Stimulated activated CD4-positive, alpha-beta T cell treated with anti-CD3 and anti-CD28 coated beads, Interleukin-1b, Interleukin-23, amount 100 ng/mL, for 24 hours (primary cell): ENCODE data around the gene PMEPA1.

Experiments
- DNase-seq, 4 experiments: peaks; one replicate each; pipeline ENCODE4 v3.0.0-alpha.2; 2020; ENCODE audit warnings: low read depth in 4 of 4, low spot score in 1 of 4

Gene PMEPA1

DNA sequence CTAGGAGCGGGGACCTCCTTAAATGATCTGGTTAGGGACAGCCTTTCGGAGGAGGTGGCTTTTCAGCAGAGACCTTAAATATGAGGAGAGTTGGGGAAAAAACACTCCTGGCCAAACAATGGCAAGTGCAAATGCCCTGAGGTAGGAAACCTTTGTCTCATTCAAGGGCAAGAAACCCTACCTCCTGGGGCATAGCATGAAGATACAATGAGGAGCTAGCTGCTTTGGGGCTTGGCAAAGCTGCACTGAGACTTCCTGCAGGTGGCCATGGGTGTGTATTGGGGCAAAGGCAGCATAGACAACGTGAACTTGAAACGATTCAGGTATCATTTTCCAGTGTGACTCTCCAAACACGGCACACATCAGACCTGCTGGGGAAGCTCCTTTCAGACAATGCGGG is 30.7 kb downstream of the PMEPA1 start:
- DNase-seq = no peak

DNA sequence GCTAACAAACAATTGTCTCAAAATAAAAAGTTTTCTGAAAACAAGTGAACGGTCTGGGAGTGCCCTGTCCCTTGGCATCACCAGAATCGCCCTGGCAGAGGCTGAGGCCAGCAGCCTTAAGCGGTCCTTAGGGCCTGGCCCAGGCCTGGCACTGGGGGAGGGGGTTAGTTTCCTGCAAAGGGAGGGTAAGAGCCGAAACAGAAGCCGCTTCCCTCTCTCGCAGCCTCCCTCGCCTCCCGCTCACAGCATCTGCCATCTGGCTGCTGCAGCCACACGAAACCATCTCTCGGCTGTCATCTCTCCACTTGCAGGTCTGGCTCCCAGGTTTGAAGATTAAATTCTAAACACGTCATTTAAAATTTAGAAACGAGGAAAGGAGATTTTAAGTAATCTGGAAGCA is 31.5 kb downstream of the PMEPA1 start:
- no peak for DNase-seq

DNA sequence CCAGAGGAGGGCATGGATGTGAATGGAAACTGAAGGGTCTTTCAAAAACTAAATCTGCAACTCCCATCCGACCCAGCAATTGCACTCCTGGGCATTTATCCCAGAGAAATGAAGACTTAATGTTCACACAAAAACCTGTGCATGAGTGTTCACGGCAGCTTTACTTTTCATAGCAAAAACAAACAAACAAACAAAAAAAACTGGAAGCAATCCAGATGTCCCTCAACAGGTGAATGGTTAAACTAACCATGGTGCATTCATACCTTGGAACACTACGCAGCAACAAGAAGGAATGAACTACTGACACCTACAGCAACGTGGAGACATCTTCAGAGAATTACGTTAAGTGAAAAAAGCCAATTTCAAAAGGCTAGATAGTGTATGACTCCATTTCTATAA is 32.2 kb downstream of the PMEPA1 start:
- no peak for DNase-seq

DNA sequence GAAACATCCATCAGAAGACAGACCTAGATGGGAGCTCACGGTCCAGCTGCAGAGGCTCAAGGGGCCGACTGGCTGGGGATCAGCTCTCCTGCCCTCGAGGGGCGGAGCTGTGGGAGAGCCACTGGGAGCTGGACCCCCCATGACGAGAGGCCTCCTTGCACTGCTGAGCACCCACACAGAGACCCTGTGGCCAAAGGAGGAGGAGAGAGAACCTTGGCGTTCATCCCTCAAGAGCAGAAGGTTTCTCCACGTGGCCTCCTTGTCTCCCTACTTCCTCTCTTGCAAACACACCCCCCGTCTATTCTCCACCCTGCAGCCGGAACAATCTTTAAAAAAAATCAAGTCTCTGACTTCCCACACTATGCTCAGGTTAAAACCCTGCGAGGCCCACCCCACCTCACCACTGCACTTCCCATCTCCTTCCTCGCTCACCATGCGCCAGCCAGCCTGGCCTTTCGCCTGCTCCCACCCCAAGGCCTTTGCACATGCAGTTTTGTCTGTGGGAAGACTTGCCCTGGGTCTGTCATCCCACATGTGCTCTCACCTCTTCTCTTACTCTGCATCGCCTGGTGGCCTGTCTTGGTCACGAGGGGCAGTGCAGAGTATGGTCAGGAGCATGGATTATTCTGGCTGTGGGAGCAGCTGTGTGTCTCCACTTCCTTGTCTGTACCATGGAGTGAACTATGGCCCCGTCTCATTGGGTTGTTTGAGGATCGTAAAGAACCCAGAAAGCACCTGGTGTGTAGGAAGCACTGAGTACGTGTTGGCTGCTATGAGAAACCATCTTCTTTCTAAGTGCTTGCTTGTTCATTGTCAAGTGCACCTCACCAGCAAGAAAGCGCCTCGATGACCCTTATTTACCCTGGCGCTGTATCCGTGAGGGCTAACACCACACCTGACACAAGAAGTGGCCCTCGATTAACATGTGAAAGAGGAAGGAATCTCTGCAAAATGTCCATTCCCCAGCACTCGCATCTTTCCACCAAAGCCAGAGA is 32.9 kb downstream of the PMEPA1 start:
- no peak for DNase-seq

DNA sequence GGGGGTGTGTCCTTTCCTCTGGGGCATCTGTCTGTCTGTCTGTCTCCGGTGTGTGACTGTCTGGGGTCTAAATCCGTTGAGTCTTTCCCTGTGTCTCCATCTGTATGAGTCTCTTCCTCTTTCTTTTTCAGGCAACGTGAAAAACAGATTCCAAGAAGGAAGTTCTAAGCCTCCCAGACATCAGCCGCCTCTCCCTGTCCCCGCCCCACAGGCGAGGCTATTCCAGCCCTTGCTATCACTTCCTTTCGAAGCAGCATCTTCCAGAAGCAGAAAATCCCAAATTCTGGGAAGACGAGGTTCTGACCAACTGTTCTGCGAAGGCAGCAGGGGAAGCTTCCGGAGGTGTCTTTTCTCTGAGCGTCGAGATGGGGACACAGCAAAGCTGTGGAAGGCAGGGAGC is 34.0 kb downstream of the PMEPA1 start:
- no peak for DNase-seq

DNA sequence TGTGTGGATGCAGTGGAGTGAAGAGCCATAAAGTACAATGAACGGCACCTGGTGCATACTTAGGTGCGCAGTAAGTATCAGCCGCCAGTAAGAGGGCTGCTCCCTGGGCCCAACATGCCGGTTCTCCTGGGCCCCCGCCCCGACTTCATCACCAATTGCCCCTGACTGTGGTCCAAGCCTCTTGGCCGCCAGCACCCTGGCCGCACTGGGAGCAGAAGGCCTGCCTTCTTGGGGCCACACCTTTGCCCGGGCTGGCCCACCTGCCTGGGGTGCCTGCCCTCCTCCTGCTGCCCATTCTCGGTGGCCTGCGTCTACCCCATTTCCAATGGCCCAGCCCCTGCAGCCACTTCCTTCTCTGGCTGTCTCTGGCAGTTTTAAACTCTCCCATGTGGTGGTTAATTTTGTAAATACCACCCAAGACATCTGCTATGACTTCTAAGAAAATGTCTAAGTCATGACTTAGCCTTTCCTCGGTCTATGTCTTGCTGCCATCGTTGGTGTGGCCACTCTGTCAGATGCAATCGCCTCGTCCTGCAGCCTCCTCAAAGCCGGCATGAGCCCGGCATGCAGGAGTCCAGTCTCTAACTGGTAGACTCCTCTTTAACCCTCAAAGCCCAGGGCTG is 36.8 kb downstream of the PMEPA1 start:
- no peak for DNase-seq

DNA sequence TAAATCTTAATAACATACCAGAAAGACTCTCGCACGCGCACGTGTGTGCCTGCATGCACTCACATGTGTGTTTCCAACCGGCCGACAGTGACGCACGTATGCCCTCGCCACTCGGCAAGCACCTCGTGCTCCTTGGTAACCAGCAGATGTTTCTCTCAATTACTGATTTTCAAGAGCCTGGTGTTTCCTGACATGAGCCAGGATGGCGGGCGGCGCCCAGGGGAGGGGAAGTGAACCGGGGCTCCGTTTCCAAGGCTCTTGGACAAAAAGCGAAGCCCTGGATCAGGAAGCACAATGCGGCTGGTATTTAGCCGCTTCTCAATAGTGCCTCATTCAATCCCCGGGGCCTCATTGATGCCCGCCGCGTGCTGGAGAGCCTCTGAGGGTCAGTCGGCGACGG is 37.7 kb downstream of the PMEPA1 start:
- no peak for DNase-seq

DNA sequence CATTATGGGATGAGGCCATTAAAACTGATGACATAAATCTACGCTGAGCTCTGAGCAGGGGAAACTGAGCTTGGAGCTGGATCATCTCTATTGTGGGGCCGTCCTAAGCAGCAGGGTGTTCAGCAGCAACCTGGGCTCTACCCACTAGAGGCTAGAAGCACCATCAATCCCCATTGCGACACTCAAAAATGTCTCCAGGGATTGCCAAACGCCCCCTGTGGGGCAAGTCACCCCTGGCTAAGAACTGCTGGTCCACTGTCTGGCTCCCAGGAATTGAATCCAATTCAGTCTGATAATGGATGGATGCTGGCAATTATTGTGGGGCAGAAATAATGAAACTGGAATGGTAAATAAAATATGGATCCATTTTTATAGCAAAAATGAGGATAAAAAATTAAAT is 38.2 kb downstream of the PMEPA1 start:
- no peak for DNase-seq

DNA sequence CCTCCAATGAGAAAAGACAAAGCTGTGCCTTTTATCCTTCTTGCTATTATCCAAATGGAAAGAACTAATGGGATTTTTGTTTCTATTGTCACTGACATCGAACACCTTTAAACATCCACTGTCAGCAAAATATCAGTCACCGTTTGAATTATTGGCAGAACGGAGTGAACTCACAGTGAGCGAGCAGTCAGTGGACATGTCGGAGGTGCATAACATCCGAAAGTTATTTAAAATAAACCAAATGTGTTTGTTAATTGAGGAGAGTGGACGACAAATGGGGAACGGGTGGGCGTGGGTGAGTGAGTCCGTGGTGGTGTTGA is 38.8 kb downstream of the PMEPA1 start:
- no peak for DNase-seq

DNA sequence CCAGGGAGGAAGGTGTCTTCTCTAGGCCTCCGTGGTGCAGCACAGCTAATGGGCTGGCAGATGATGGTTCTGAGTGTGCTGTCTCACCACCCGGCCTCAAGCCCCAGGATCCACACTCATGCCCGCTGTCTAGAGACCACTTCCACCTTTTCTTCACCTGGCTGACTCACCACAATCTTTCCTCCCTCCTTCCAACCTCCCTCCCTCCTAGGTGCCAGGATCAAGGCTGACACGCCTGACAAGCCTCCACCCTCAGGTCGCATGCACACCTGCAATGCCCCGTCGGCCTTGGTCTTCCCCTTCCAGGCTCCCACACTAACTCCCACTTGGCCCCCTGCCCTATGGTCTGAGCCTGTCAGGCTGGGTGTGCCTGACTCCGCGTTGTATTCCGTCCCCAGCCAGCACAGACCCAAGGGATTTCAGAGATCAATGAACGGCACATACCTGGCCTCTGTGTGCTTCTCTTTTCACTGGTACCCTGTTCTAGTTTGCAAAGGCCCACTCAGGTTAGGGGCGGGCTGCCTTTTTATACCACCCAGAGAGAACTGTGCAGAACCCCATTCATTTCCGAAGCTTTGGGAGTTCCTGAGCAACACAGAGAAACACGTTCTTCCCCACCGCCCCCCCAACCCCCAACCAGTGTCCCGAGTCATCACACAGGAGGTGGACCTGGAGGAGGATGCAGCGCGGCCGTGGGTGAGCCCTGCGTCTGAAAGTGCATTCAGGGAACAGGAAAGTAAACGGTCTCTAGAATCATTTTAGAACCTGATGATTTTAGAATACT is 39.3 kb downstream of the PMEPA1 start:
- no peak for DNase-seq

DNA sequence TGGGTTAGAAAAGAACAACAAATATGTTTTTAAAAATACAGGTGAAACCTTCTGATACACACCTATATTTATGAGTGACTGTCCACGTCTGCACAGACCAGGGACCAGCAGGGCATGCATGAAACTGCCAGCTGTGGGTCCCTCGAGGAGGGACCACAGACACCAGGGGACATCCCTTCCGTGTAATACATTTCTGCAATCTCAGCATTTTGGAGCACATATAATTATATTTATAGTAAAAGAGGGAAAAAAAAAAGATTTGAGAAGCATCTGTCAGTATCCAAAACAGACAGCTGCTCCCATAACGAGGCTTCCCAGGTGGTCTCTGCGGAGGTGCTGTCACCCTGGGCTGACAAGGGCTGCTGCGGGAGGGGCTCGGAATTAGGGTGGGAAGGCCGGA is 40.2 kb downstream of the PMEPA1 start:
- no peak for DNase-seq

DNA sequence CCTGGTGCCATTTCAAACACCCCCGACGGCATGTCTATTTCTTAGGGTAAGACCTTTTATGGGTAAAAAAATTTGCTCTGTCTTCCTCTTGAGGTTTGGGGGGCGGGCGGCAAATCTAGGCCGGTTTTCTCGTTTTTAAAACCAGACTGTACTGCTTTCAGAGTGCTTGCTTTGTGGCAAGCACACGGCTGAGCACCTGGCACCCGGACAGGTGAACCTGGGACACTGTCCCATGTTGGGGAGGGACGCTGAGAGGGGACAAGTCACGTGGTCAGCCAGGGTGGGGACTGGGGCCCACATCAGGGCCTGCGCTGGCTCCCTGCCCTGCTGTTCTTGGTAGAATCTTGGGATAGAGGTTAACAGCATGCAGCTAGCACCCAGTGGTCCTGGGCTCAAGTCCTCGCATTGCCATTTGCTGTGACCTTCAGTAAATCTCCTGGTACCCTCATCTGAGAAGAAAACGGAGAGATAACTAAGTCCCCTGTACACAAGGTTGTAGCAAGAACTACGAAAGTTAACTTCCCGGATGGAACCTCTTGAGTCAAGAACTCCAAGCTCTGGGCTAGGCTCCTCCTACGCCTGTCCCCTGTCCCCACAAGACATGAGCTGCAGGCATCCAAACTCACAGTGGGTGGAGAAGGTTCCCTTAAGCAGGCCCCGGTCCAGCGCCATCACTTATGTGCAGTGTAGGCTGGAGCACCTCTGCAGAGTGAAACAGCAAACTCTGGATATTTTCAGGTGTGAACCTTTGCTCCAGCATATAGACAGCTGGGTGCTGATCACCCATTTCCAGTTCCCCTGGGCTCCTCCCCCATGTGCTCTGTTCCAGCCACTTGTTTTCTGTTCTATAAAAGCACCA is 41.7 kb downstream of the PMEPA1 start:
- DNase-seq = no peak

DNA sequence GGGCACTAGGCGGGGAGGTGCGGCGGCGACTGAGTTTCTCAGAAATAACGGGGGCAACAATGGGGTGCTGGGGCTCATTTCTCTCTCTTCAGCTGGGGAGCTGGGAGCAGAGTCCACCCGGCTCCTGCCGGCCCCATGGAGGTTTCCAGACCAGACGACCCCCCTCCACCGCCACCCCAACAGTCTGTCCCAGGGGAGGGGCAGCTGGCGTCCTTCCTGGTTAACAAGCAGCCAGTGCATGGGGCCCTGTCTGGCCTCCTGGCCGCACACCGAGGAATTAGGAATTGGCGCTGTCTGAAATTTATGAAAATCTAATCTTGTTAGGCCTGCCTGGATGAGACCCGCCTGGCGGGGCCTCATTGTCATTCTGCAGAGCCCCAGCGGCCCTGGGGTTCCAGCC is 42.4 kb downstream of the PMEPA1 start:
- DNase-seq = no peak

DNA sequence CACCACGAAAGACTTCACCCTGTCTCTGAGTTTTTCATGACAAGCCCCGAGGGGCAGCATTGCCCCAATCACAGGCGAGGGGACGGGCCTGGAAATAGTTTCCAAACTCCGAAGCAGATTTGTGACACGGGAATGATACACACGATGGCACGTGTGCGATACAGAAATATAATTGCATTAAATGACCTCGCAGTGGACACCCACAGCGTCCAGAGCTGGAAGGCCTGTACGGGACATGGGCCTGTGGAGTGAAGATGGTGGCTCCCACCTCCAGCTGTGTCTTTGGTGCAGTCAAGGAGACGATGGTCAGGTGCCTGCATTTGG is 43.0 kb downstream of the PMEPA1 start:
- DNase-seq = no peak

DNA sequence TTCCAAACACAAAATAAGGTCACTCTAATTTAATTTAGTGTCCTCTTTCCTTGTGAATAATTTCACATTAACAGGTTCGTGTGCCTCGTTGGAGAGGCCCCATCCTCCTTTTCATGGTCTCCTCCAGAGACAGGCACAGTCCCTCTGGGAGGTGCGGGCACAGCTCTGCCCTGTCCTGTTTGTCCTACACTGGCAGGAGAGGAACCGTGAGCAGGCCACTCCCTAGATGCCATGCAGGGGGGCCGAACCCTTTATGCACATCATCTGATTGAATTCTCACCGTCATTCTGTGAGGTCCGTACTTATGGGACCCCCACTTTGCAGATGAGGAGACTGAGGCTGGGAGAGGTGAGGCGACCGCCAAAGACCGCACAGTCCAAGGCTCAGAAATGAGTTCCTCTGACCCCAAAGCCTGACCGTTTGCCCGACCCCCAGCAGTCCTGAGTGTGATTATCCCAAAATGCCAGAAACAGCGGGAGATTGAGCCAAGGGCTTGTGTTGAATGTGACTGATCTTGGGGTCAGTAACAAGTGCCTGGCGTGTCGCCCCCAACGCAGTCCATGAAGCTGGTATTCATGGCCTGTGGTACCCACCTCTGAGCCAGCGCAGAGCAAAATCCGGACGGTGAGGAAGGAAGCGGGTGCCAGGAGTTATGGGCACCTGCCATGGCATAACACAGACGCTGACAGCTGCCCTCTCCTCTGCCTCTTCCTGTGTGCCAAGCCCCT is 43.5 kb downstream of the PMEPA1 start:
- DNase-seq = no peak

DNA sequence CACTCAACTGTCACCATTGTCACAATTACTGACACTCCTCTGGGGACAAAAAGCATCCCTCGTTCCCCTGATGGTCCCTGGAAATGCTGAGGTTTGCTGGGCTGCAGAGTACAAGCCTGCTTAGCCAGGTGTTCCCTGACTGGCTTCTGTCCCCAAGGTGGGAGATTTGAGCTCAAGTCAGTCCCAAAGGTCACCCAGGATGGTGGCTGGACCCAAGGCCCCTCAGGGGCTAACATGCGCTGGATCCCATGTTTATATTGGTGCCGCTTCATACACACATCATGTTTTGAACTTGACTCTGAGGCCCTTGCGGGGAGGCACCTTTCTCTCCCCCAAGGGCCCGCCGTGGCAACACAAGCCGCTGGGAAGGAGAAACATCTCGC is 44.2 kb downstream of the PMEPA1 start:
- DNase-seq = no peak

DNA sequence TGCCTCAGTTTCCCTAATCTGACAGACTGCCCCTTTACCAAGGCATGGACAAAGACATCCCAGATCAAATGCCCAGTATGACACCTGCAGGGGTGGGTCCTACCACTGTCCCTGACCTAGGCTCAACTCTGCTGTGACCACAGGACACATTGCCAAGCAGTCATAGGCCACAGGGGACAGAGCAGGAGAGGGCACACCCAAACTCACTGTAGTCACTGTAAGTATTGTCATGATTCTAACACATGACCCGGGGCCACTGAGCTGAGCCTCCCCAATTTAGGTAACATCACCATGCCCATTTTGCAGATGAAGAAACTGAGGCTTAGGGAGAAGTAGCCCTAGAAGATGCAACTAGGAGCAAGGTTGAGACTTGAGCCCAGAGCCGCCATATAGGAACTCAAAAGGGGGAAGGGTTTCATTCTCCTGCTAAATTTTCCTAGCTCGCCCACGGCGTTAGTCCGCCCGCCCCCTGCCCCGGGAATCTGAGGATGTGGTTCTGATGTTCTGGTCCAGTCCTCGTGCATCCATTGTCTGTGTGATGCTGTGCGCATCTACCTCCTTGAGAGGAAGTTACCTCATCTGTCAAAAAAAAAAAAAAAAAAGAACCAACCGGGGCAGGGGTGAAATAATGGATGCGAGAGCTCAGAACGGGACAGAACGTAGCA is 44.8 kb downstream of the PMEPA1 start:
- no peak for DNase-seq

DNA sequence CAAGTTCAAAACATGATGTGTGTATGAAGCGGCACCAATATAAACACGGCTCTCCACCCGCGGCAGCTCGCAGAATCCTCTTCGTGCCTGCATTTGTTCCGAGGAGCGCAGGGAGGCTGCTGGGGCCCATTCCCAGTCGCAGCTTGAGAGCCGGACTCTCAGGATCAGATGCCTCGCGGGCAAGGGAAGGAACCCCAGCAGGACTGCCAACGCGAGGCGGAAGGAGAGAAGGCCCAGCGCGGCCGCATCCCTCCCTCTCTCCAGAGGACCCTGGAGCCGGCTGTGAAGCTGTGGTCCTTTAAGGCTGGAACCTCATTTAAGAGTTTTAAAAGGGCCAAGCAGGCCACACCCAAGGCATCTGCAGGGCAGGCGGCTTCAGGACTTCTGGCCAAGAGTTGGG is 45.3 kb downstream of the PMEPA1 start:
- no peak for DNase-seq

DNA sequence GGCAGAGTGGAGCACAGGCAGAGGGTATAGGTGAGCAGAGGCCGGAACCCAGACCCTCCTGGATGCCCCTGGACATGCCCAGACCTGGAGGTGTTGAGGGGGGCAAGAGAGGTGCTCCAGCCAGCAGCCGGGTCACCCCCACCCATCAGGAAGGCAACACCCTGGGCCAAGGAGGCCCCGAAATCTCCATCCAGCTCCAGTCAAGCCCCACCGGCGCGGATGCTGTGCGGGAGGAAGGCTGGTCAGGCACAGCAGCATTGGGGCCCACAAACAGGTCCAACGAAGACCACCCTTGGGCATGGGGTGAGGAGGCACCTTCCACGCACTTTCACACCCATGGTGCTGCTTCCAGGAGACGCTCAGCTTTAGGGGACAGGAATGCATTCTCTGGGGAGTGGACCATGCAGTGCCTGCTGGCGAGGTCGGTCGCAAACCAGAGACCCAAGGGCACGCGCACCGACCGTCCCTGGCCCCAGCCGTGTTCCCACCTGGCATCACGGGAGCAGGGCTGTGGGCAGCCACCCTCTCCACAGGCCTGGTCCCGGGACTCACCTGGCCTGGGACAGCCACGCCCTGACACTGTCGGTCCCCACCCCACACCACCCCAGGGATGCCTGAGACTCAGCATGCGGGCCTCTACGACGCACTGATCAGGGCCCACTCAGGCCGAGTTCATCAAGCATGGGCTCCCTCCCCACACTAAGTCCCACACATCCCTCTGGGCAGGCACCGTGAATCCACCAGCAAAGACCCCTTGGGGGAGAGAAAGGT is 45.9 kb downstream of the PMEPA1 start:
- no peak for DNase-seq
